ENCODE data around the gene JADE1.

DNA sequence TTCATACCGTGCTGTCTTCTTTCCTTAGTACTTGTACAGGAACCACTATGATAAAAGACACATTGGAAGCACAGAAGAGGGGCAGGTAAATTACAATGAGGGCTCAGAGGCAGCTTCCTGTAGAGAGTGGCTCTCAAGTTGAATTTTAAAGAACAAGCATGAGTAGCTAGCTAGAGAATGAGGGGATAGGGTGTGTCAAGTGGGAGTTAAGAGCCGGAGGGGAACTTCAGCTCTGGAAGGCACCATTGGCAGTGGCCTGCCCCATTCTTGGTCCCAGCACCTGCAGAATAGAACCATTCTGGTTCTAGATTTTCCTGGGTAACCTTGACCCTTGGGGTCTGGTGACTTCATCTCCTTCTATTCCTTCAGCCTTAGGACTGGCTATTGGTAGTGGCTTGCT lies 34.0 kb upstream of the JADE1 start:
- TF ChIP-seq YY1 (IDR thresholded peaks at IDR 0.05) (no peak), RAD21 (IDR thresholded peaks at IDR 0.05) (no peak), HNF4G (IDR thresholded peaks at IDR 0.05) (no peak), JUND (IDR thresholded peaks at IDR 0.05) (no peak), HNF4A (conservative IDR thresholded peaks at IDR 0.05) (no peak), EGR1 (IDR thresholded peaks at IDR 0.05; ENCODE audit: low read depth in 2 of 2) (no peak), TAF1 (conservative IDR thresholded peaks at IDR 0.05) (no peak)
- TF ChIP-seq, protein P1, sequence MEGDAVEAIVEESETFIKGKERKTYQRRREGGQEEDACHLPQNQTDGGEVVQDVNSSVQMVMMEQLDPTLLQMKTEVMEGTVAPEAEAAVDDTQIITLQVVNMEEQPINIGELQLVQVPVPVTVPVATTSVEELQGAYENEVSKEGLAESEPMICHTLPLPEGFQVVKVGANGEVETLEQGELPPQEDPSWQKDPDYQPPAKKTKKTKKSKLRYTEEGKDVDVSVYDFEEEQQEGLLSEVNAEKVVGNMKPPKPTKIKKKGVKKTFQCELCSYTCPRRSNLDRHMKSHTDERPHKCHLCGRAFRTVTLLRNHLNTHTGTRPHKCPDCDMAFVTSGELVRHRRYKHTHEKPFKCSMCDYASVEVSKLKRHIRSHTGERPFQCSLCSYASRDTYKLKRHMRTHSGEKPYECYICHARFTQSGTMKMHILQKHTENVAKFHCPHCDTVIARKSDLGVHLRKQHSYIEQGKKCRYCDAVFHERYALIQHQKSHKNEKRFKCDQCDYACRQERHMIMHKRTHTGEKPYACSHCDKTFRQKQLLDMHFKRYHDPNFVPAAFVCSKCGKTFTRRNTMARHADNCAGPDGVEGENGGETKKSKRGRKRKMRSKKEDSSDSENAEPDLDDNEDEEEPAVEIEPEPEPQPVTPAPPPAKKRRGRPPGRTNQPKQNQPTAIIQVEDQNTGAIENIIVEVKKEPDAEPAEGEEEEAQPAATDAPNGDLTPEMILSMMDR (IDR thresholded peaks at IDR 0.05; ENCODE audit: low read depth, low read length, missing input control), result no peak
- TF ChIP-seq, protein P2, sequence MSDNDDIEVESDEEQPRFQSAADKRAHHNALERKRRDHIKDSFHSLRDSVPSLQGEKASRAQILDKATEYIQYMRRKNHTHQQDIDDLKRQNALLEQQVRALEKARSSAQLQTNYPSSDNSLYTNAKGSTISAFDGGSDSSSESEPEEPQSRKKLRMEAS (IDR thresholded peaks at IDR 0.05), result no peak
- TF ChIP-seq, protein P3, sequence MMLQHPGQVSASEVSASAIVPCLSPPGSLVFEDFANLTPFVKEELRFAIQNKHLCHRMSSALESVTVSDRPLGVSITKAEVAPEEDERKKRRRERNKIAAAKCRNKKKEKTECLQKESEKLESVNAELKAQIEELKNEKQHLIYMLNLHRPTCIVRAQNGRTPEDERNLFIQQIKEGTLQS (IDR thresholded peaks at IDR 0.05), result no peak
- TF ChIP-seq, protein P4, sequence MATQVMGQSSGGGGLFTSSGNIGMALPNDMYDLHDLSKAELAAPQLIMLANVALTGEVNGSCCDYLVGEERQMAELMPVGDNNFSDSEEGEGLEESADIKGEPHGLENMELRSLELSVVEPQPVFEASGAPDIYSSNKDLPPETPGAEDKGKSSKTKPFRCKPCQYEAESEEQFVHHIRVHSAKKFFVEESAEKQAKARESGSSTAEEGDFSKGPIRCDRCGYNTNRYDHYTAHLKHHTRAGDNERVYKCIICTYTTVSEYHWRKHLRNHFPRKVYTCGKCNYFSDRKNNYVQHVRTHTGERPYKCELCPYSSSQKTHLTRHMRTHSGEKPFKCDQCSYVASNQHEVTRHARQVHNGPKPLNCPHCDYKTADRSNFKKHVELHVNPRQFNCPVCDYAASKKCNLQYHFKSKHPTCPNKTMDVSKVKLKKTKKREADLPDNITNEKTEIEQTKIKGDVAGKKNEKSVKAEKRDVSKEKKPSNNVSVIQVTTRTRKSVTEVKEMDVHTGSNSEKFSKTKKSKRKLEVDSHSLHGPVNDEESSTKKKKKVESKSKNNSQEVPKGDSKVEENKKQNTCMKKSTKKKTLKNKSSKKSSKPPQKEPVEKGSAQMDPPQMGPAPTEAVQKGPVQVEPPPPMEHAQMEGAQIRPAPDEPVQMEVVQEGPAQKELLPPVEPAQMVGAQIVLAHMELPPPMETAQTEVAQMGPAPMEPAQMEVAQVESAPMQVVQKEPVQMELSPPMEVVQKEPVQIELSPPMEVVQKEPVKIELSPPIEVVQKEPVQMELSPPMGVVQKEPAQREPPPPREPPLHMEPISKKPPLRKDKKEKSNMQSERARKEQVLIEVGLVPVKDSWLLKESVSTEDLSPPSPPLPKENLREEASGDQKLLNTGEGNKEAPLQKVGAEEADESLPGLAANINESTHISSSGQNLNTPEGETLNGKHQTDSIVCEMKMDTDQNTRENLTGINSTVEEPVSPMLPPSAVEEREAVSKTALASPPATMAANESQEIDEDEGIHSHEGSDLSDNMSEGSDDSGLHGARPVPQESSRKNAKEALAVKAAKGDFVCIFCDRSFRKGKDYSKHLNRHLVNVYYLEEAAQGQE (IDR thresholded peaks at IDR 0.05), result no peak
